GM19467 (cell line): ENCODE data around the gene BMP2.

Experiments used
- ATAC-seq: cut with Tn5 transposase; IDR thresholded peaks from one replicate; pipeline ENCODE4 v1.9.1; 2021; ENCODE audit warnings: mild to moderate bottlenecking, moderate library complexity; ENCODE audit not compliant: unreplicated experiment

Gene BMP2

GRCh38 chr20:6767536-6768227, at the start of gene BMP2:
Gene BMP2, plus strand, starts transcription at chr20:6767686. Its CDS starts 2,441 bp downstream, at chr20:6770127.
- peak; percentile 75 for ATAC-seq

GRCh38 chr20:6718662-6719368, 48.7 kb upstream of the BMP2 start:
- ATAC-seq = no peak

- ATAC-seq = no peak
Observed at GRCh38 chr20:6719369-6719721, 48.1 kb upstream of the BMP2 start.

- no peak for ATAC-seq
Observed at GRCh38 chr20:6726761-6727160, 40.7 kb upstream of the BMP2 start.

GRCh38 chr20:6730672-6731328, 36.7 kb upstream of the BMP2 start:
- ATAC-seq = no peak

- no peak for ATAC-seq
Observed at GRCh38 chr20:6732001-6732447, 35.5 kb upstream of the BMP2 start.

GRCh38 chr20:6732851-6733250, 34.6 kb upstream of the BMP2 start:
- ATAC-seq = no peak

- no peak for ATAC-seq
Observed at GRCh38 chr20:6733965-6734364, 33.5 kb upstream of the BMP2 start.

- no peak for ATAC-seq
Observed at GRCh38 chr20:6735942-6736845, 31.3 kb upstream of the BMP2 start.

- ATAC-seq = no peak
Observed at GRCh38 chr20:6739406-6739805, 28.1 kb upstream of the BMP2 start.

- no peak for ATAC-seq
Observed at GRCh38 chr20:6740096-6740495, 27.4 kb upstream of the BMP2 start.

- ATAC-seq = no peak
Observed at GRCh38 chr20:6744180-6744579, 23.3 kb upstream of the BMP2 start.

GRCh38 chr20:6744805-6745204, 22.7 kb upstream of the BMP2 start:
- no peak for ATAC-seq

- ATAC-seq = no peak
Observed at GRCh38 chr20:6746901-6747609, 20.4 kb upstream of the BMP2 start.

- ATAC-seq = no peak
Observed at GRCh38 chr20:6750438-6750837, 17.0 kb upstream of the BMP2 start.

- ATAC-seq = no peak
Observed at GRCh38 chr20:6756693-6757595, 10.5 kb upstream of the BMP2 start.

GRCh38 chr20:6764619-6765018, 2.9 kb upstream of the BMP2 start:
- no peak for ATAC-seq

GRCh38 chr20:6765469-6766058, 1.9 kb upstream of the BMP2 start:
- no peak for ATAC-seq

GRCh38 chr20:6766433-6766832, 1.1 kb upstream of the BMP2 start:
- ATAC-seq = no peak
